GM21576 (cell line): ENCODE data around the gene TMEM167B.
"Not testable (repeated sequence)": the region's sequence is repeated elsewhere in the genome, so short reads cannot be mapped to it uniquely, and the experiment has no call there.

ENCODE experiments used
- ATAC-seq: cut with Tn5 transposase; IDR thresholded peaks from one replicate; pipeline ENCODE4 v1.9.1; 2021; ENCODE audit warnings: mild to moderate bottlenecking, moderate library complexity; ENCODE audit not compliant: unreplicated experiment

Gene TMEM167B

GRCh38 chr1:109112652-109113285, 22.2 kb downstream of the TMEM167B start:
- peak; percentile 69 for ATAC-seq

GRCh38 chr1:109113590-109114341, 23.2 kb downstream of the TMEM167B start, which contains the start of gene ELAPOR1:
TSS of gene ELAPOR1 (plus strand) at chr1:109114115. CDS start at chr1:109114184, 69 bp downstream.
- peak; percentile 48 for ATAC-seq

GRCh38 chr1:109114342-109114674, 23.7 kb downstream of the TMEM167B start:
- ATAC-seq = no peak

GRCh38 chr1:109115685-109116084, 25.1 kb downstream of the TMEM167B start:
- no peak for ATAC-seq

GRCh38 chr1:109116286-109116685, 25.7 kb downstream of the TMEM167B start:
- ATAC-seq = no peak

- no peak for ATAC-seq
Observed at GRCh38 chr1:109118089-109118488, 27.5 kb downstream of the TMEM167B start.

- ATAC-seq = no peak
Observed at GRCh38 chr1:109120356-109120755, 29.8 kb downstream of the TMEM167B start.

GRCh38 chr1:109131059-109131458, 40.5 kb downstream of the TMEM167B start:
- no peak for ATAC-seq

GRCh38 chr1:109131800-109132199, 41.2 kb downstream of the TMEM167B start:
- ATAC-seq = no peak

- no peak for ATAC-seq
Observed at GRCh38 chr1:109133002-109133706, 42.6 kb downstream of the TMEM167B start.

- no peak for ATAC-seq
Observed at GRCh38 chr1:109133815-109134214, 43.3 kb downstream of the TMEM167B start.

GRCh38 chr1:109134423-109134822, 43.9 kb downstream of the TMEM167B start:
- ATAC-seq = peak; percentile 63

- ATAC-seq = no peak
Observed at GRCh38 chr1:109135940-109136339, 45.4 kb downstream of the TMEM167B start.

- ATAC-seq = no peak
Observed at GRCh38 chr1:109136766-109137165, 46.2 kb downstream of the TMEM167B start.

- no peak for ATAC-seq
Observed at GRCh38 chr1:109137958-109138357, 47.4 kb downstream of the TMEM167B start.

- no peak for ATAC-seq
Observed at GRCh38 chr1:109138358-109138757, 47.8 kb downstream of the TMEM167B start.

GRCh38 chr1:109140392-109140791, 49.8 kb downstream of the TMEM167B start:
- no peak for ATAC-seq

- ATAC-seq = no peak
Observed at GRCh38 chr1:109142260-109142659, 51.7 kb downstream of the TMEM167B start.

GRCh38 chr1:109142725-109143124, 52.2 kb downstream of the TMEM167B start:
- not testable (repeated sequence) for ATAC-seq
